Gastrocnemius medialis (tissue), 4 donors: Measurements from ENCODE around the gene GRID1. TPM values are rescaled to one million over a fixed set of nuclear protein-coding genes. Genes with fewer than 3 reads are reported as not detected.

ENCODE experiments used
- ATAC-seq, 2 donors: fragments of 150-250 bp; one replicate each; pipeline ENCODE4 v1.9.1; 2016
- DNase-seq, 2 donors: peaks; one replicate each; pipeline ENCODE4 v3.0.0-alpha.2; 2019
- H3K27ac ChIP-seq, 4 donors: fragments of 200-600 bp; sonication (generic); 1 replicate in 1 of 4; 2 replicates in 3 of 4; pipeline ENCODE4 v1.5.1; 2016 to 2018; ENCODE audit warnings: mild to moderate bottlenecking in 2 of 4, moderate library complexity in 1 of 4
- H3K27me3 ChIP-seq, 3 donors: fragments of 200-600 bp; sonication (generic) in 2 of 3; 1 replicate in 1 of 3; 2 replicates in 2 of 3; pipeline versions ENCODE4 v1.5.1 to v1.6.0; 2016 to 2019; ENCODE audit warnings: mild to moderate bottlenecking in 1 of 3, moderate library complexity in 1 of 3
- H3K36me3 ChIP-seq, 2 donors: fragments of 200-600 bp; sonication (generic) in 1 of 2; one replicate each; pipeline ENCODE4 v1.5.1; 2017 to 2018
- H3K4me1 ChIP-seq, 2 donors: fragments of 200-600 bp; sonication (generic) in 1 of 2; one replicate each; pipeline ENCODE4 v1.5.1; 2016 to 2017; ENCODE audit warnings: mild to moderate bottlenecking in 2 of 2
- H3K4me3 ChIP-seq, 4 donors: fragments of 200-600 bp; sonication (generic) in 3 of 4; 1 replicate in 1 of 4; 2 replicates in 3 of 4; pipeline ENCODE4 v1.5.1; 2016 to 2019; ENCODE audit warnings: mild to moderate bottlenecking in 2 of 4
- H3K9me3 ChIP-seq, 3 donors: fragments of 200-600 bp; sonication (generic) in 2 of 3; 1 replicate in 1 of 3; 2 replicates in 2 of 3; pipeline ENCODE4 v1.5.1; 2016 to 2019
- CTCF ChIP-seq, 5 experiments: fragments of 450-650 bp in 3 of 5; fragments of 200-600 bp in 2 of 5; sonication (generic) in 2 of 5; IDR thresholded peaks in 4 of 5; conservative IDR thresholded peaks in 1 of 5; 1 replicate in 4 of 5; 2 replicates in 1 of 5; pipeline ENCODE4 v1.5.1; 2016 to 2019; ENCODE audit warnings: antibody characterized with exemption in 5 of 5, mild to moderate bottlenecking in 3 of 5, moderate library complexity in 3 of 5
- POLR2A ChIP-seq, 2 donors: fragments of 450-650 bp; IDR thresholded peaks; one replicate each; pipeline ENCODE4 v1.6.1; 2017; ENCODE audit warnings: antibody characterized with exemption in 2 of 2, mild to moderate bottlenecking in 2 of 2, moderate library complexity in 2 of 2
- in situ Hi-C, 4 donors: fragments of 200-750 bp; cut with MboI; loops; one replicate each; pipeline versions ENCODE4 v1.15.0 to v1.8.0; 2017; ENCODE audit warnings: low sequenced_read_pairs in 4 of 4
- intact Hi-C: fragments of 100-400 bp; cut with DNase I; formaldehyde crosslinking; loops from one replicate; pipeline ENCODE4 v1.15.1; 2023; ENCODE audit warnings: low total_unique reads
- total RNA-seq, 4 donors: library from RNA; depleted of rRNA; stranded (reverse); fragments of >200 nt; gene quantifications; one replicate each; pipeline versions ENCODE4 v1.1.0 to v1.2.3, GENCODE V29; 2016

Gene GRID1
- total RNA-seq, 4 donors from 2014 or later: 0.17 to 1.4 (median 0.79) TPM

- H3K9me3 ChIP-seq: no peaks in the 10 kb centered on the region
- DNase-seq (peak in 1 of 2 donors; percentile 7), ATAC-seq (no peak)
- peak overlapping the region; percentile 42 to 57 (median 54) for H3K4me3 ChIP-seq
- in situ Hi-C loops: loop anchor here in 1 of 4 donors (25.0 kb wide), 1 partner anchor 380 kb away; no protein-coding TSS in a partner anchor
- H3K27ac ChIP-seq: no peak overlapping the region
- TF ChIP-seq CTCF (IDR thresholded peaks at IDR 0.05 in 4 of 5, conservative IDR thresholded peaks at IDR 0.05 in 1 of 5): no peak
- TF ChIP-seq POLR2A (IDR thresholded peaks at IDR 0.05): no peak
- no peaks in the 10 kb centered on the region for H3K36me3 ChIP-seq
- intact Hi-C loops: no loop called here
- peaks cover 49 to 53% (median 52%) of the 10 kb centered on the region in 3 donors for H3K27me3 ChIP-seq
- peaks cover 0 to 21% of the 10 kb centered on the region in 2 donors for H3K4me1 ChIP-seq
Observed at GRCh38 chr10:86367152-86367951, 757 bp upstream of the GRID1 start.

DNA sequence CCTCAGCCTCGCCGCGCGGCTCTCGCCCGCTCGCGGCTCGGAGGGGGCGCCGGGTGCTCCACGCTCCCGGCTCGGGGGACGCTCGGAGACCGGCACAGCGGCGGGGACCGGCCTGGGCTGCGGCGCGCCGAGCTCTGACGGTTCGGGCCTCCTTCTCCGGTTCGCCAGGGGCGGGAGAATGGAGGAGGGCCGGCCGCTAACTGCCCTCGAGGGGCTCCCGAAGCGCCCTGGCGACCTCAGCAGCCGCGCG is 232 bp upstream of the GRID1 start:
- Histone ChIP-seq H3K36me3 (no peaks in the 10 kb centered on the region), H3K4me3 (peak overlapping the region; percentile 42 to 57 (median 54)), H3K9me3 (no peaks in the 10 kb centered on the region), H3K4me1 (peaks cover 0 to 21% of the 10 kb centered on the region in 2 donors), H3K27ac (no peak overlapping the region), H3K27me3 (peaks cover 49 to 57% (median 52%) of the 10 kb centered on the region in 3 donors)
- in situ Hi-C loops: loop anchor here in 1 of 4 donors (25.0 kb wide), 1 partner anchor 380 kb away; no protein-coding TSS in a partner anchor
- DNase-seq: peak in 1 of 2 donors; percentile 9
- no peak for TF ChIP-seq POLR2A (IDR thresholded peaks at IDR 0.05)
- TF ChIP-seq CTCF (IDR thresholded peaks at IDR 0.05 in 4 of 5, conservative IDR thresholded peaks at IDR 0.05 in 1 of 5): no peak
- no peak for ATAC-seq
- intact Hi-C loops: no loop called here

GRCh38 chr10:86365346-86366032 is 1.1 kb downstream of the GRID1 start:
- Histone ChIP-seq H3K4me1 (peaks cover 0 to 21% of the 10 kb centered on the region in 2 donors), H3K27ac (no peak overlapping the region), H3K27me3 (peaks cover 49 to 57% (median 49%) of the 10 kb centered on the region in 3 donors), H3K36me3 (no peaks in the 10 kb centered on the region), H3K9me3 (no peaks in the 10 kb centered on the region), H3K4me3 (peak overlapping the region; percentile 51 to 61 (median 52))
- ATAC-seq (no peak), DNase-seq (peak in 1 of 2 donors; percentile 11)
- in situ Hi-C loops: loop anchor here in 1 of 4 donors (25.0 kb wide), 1 partner anchor 378 kb away; no protein-coding TSS in a partner anchor
- TF ChIP-seq POLR2A (IDR thresholded peaks at IDR 0.05): no peak
- TF ChIP-seq CTCF (IDR thresholded peaks at IDR 0.05 in 4 of 5, conservative IDR thresholded peaks at IDR 0.05 in 1 of 5): no peak
- intact Hi-C loops: no loop called here

GRCh38 chr10:86364491-86365345 is 1.9 kb downstream of the GRID1 start:
- Histone ChIP-seq H3K27ac (no peak overlapping the region), H3K9me3 (no peaks in the 10 kb centered on the region), H3K4me1 (peaks cover 0 to 21% of the 10 kb centered on the region in 2 donors), H3K27me3 (peaks cover 49 to 57% (median 49%) of the 10 kb centered on the region in 3 donors), H3K4me3 (peak overlapping the region; percentile 51 to 61 (median 52)), H3K36me3 (no peaks in the 10 kb centered on the region)
- DNase-seq (peak in 1 of 2 donors; percentile 5), ATAC-seq (no peak)
- intact Hi-C loops (loop anchor here (5.0 kb wide), 1 partner anchor 367 kb away; no protein-coding TSS in a partner anchor), in situ Hi-C loops (loop anchor here in 1 of 4 donors (25.0 kb wide), 1 partner anchor 377 kb away; no protein-coding TSS in a partner anchor)
- TF ChIP-seq CTCF (IDR thresholded peaks at IDR 0.05 in 4 of 5, conservative IDR thresholded peaks at IDR 0.05 in 1 of 5) (no peak), POLR2A (IDR thresholded peaks at IDR 0.05) (no peak)
